ENCODE measurements around the gene RAB5B.
"Not testable (repeated sequence)": the region's sequence is repeated elsewhere in the genome, so short reads cannot be mapped to it uniquely, and the experiment has no call there.

The RAB5B gene

DNA sequence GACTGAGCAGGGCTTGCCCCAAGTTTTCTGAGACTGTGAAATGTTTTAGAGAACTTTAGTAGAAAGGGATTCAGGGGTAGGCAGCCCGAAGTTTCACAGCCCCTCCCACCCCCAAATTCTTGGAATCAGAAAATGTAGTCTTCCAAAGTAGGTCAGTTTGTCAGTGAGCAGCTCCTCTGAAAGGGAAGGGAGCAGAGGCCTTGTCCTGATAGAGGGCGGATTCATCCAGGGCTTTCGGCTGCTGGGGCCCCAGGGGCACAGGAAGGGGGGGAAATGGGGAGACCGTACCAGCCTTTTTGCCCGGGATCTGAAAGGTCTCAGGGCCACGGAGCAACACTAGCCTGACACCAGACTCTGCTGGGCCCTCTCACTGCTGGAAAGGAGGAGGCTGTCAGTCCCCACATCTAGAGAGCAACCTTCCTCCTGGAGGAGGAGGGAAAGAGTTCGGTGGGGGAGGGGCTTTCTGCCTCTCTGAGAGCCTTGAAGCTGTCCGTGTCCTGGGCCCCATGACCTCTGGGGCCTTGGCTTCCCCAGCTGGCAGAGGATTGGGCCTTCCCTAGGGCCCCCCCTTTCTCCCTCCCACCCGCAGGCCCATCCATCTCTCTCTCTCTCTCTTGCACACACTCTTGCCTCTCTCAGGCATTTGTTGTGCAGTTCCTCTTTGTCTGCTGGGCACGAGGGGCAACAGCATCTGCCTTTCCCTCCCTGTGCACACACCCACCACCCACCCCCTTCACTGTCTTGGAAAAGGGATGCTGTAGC is 46.7 kb downstream of the RAB5B start, which contains the start of gene IKZF4:
Gene IKZF4, plus strand, starts transcription at position 621 of the 762 bp plus-strand sequence. CDS start 451 bp downstream, outside the sequence.
- no peak for DNase-seq

DNA sequence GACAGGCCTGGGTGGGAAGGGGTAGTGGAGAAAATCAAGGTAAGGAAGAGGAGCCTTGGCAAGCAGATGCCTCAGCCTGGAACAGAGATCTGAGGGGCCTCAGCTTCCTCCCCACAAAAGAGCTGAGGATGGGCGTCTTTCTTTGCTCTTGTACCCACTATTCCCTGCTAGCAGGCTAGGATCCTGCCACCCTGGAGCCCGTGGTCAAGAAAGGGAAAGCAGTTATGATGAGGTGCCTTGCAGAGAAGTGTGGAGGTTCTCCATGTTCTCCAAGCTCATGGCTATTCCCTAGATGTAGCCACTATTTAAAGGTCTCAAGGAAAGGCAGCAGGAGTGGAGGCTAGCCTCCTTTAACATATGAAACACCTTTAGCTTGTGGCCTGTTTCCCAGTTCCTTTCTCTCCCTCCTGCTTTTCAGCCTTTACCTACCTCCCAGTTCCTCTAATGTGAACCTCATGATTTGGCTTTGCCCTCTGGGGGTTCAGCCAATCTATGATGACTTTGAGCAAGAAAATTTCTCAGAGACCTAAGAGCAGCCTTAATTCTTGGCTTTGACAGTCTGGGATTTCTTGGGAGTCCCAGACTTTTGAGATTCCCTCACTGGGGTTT is 48.1 kb downstream of the RAB5B start:
- DNase-seq = no peak

DNA sequence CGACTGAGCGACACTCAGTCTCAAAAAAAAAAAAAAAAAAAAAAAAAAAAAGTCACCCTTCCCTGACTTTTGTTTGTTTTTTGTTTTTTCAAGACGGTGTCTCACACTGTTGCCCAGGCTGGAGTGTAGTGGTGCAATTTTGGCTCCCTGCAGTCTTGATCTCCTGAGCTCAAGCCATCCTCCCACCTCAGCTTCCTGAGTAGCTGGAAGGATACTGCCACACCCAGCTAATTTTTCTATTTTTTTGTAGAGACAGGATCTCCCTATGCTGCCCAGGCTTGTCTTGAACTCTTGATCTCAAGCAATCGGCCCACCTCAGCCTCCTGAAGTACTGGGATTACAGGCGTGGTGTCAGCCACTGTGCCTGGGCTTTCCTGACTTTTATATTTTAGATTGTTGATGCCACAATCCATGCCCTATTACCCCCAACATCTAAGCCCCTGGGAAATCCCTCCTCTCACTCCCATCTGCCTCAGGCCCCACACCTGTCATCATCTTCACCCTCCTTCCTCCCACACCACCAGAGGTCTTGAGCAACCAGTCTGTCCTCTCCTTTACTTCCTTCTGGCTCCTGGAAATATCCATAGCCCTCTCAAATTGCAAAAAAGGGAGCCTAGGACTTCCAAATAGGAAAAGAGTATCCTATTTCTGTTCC is 54.8 kb downstream of the RAB5B start:
- DNase-seq = peak; percentile 68

DNA sequence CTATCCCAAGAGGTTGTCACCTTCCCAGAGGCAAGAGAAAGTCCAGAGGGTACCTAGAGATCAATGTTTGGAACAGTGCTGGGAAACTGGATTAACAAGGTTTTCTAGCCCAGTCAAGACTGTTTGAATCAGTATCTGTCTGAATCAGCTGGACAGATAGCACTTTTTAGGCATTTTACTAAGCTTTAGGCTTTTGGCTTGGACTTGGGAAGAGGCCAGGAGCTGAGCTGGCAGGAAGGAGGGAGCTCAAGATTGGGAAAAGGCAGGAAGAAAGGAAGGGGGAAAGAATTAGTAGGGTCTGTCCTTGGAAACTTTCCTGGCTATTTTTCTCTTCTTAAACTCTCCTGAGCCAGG is 55.3 kb downstream of the RAB5B start:
- DNase-seq = peak; percentile 60

DNA sequence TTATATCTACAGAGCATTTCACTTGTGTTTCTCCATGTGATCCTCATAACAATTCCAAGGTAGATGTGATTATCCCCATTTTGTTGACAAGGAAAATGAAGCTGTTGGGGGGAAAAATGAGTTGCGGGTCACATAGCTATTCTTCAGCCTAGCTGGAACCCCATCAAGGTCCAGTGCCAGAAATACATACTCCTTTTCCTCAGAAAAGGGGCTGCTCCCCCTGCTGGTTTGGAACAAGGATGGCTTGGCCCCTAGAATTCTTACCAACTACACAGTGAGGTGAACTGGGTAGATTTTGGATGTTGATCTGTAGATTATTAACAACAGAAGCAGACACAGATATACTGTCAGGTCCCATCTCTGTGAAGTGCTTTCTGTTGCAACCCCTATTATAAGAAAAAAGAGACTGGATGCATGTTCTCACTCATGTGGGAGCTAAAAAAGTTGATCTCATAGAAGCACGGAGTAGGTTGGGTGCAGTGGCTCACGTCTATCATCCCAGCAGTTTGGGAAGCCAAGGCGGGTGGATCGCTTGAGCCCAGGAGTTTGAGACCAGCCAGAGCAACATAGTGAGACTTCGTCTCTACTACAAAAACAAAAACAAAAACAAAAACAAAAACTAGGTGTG is 55.9 kb downstream of the RAB5B start:
- peak; percentile 62 for DNase-seq

DNA sequence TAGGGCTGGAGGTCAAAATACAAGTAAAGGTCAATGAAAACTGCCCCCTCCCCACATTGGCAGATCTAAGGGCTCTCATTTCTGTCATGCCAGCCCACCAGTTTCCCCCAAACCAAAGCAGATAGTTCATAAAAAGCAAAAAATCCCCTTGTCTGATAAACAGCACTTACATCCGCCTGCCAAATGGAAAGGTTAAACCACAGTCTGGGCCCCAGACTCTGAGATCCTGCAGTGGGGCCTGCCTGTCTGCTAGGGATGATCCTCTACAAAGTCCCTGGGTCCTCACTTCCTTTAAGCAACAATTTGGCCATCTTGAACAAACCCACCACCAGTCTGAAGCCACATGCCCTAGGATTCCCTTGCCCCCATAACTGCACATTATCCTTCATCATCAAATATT is 58.1 kb downstream of the RAB5B start:
- no peak for DNase-seq

DNA sequence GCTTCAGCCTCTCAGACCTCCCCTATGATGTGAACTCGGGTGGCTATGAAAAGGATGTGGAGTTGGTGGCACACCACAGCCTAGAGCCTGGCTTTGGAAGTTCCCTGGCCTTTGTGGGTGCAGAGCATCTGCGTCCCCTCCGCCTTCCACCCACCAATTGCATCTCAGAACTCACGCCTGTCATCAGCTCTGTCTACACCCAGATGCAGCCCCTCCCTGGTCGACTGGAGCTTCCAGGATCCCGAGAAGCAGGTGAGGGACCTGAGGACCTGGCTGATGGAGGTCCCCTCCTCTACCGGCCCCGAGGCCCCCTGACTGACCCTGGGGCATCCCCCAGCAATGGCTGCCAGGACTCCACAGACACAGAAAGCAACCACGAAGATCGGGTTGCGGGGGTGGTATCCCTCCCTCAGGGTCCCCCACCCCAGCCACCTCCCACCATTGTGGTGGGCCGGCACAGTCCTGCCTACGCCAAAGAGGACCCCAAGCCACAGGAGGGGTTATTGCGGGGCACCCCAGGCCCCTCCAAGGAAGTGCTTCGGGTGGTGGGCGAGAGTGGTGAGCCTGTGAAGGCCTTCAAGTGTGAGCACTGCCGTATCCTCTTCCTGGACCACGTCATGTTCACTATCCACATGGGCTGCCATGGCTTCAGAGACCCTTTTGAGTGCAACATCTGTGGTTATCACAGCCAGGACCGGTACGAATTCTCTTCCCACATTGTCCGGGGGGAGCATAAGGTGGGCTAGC is 60.9 kb downstream of the RAB5B start:
- no peak for DNase-seq

DNA sequence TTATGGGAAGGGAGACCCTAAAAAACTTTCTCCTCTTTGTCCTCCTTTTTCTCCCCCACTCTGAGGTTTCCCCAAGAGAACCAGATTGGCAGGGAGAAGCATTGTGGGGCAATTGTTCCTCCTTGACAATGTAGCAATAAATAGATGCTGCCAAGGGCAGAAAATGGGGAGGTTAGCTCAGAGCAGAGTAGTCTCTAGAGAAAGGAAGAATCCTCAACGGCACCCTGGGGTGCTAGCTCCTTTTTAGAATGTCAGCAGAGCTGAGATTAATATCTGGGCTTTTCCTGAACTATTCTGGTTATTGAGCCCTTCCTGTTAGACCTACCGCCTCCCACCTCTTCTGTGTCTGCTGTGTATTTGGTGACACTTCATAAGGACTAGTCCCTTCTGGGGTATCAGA is 63.3 kb downstream of the RAB5B start:
- DNase-seq = no peak

DNA sequence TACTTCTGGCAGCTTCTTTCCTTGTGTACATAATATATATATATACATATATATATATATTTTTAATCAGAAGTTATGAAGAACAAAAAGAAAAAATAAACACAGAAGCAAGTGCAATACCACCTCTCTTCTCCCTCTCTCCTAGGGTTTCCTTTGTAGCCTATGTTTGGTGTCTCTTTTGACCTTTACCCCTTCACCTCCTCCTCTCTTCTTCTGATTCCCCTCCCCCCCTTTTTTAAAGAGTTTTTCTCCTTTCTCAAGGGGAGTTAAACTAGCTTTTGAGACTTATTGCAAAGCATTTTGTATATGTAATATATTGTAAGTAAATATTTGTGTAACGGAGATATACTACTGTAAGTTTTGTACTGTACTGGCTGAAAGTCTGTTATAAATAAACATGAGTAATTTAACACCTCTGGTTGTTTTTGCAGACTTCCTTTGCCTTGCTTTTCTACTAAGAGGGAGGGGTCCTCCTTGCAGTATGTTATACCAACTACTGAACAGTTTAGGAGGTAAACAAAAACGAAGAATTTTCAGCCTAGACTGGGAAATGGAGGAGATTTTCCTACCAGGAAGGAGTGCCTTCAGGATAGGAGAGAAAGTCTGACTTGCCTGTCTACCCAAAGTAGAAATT is 64.3 kb downstream of the RAB5B start:
- no peak for DNase-seq

DNA sequence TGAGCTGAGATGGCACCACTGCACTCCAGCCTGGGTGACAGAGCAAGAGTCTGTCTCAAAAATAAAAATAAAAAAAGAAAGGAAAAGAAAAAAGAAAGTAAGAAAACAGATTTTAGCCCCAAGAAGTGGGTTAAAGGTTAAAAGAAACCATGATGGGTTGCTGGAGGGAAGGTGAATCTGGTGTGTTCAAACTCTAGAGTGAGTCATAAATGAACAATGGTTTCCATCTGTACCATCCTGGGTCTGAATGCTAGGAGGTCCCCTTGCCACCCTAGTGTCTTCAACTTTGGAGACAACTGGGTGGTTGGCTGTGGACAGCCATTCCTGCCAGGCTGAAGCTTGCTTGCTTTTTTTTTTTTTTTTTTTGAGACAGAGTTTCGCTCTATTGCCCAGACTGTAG is 66.3 kb downstream of the RAB5B start:
- no peak for DNase-seq

DNA sequence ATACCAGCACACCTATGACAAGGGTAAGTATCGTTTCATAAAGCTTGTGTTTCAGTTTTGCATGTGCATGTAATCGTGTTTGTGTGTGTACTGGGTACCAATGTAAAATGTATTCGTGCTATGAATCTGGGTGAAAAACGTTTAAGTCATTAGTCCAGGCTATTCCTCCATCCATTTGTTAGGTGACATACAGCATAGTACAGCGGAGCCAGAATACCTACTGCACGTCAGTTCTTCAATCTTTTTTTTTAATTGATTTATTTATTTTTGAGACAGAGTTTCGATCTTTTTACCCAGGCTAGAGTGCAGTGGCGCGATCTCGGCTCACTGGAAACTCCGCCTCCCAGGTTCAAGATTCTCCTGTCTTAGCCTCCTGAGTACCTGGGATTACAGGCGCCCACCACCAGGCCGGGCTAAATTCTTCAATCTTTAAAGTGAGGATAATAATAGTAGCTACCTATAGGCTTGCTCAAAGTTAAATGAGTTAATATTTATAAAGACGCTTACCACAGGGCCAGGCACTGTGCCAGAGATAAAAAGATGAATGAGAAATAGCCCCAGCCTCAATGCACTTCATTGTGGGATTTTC is 67.2 kb downstream of the RAB5B start:
- DNase-seq = no peak

DNA sequence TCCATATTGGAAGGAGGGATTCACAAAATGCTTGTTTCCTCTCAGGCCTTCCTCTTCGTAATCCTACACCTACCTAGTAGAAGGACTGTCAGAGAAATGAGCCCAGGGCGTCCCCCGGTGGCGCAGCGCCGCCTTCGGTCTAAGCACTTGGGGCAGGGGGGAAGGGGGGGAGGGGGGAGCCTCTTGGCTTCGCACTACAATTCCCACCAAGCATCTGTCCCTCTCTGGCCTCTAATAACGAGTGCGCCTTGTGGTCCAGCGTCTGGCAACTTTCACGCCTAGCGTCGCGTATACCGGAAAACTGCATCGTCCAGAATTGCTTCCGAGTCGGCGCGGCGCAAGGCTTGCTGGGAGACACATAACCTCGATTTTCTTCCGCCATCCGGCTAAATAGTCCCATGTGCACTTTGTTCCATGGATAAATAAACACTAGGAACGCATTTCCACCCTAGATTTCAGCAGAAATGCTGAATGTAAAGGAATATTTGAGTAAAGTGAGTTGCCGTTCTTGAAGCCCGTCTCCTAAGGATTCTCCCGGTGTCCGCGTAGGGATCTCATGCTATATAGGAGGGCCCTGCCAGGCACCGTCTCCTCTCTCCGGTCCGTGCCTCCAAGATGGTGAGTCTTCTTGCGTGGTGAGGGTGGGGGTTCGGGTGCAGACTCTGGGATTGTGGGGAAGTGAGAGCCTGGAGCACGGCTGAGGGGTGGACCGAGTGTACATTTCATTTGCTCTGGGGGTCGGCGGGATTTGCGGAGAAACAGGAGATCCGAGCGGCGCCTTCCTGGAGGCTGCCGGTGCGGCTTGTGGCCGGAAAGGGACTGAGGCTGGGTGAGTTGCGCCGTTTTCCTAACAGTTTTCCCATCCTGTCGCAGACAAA is 67.9 kb downstream of the RAB5B start, which contains the start of gene RPS26:
Gene RPS26, plus strand, starts transcription at position 367 of the 878 bp plus-strand sequence. Its CDS starts 249 bp downstream, at position 616.
- DNase-seq = peak; percentile 100

DNA sequence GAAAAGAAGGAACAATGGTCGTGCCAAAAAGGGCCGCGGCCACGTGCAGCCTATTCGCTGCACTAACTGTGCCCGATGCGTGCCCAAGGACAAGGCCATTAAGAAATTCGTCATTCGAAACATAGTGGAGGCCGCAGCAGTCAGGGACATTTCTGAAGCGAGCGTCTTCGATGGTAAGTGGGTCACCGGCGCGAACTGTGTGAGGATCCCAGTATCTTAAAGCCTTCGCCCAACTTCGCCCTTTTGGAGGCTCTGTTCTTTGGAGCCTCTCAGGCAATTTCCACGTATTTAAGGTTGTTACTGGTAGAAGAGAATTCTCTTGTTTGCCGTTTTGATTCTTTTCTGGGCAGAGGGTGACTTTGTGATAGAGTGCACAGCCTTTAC is 68.5 kb downstream of the RAB5B start:
- DNase-seq = not testable (repeated sequence)

DNA sequence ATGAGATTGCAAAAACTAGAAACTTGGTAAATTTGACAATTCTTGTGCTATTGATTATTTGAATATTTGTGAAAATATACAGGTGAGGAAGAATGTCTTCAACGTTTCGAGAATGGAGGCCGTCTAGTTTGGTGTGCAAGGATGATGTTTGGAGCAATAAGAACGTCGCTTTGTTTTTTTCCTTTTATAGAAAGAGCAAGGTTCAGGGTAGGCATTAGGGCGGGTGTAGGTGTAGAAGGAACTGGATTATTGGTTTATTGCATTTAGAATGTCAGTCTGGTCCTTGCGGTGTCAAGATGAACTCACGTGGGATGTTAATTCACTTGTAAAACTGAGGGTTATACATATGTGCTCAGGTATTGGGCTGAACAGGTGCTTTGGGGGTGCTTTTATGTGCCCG is 69.0 kb downstream of the RAB5B start:
- DNase-seq = no peak

Measured in NCI-H226 (cell line).